ENCODE data around the gene KCTD1. TPM values are rescaled to one million over a fixed set of nuclear protein-coding genes. Genes with fewer than 3 reads are reported as not detected.

KCTD1 gene
- polyA plus RNA-seq, 1 of the 3 experiments (the other 2 are of a cell fraction), result 12.8 TPM

DNA sequence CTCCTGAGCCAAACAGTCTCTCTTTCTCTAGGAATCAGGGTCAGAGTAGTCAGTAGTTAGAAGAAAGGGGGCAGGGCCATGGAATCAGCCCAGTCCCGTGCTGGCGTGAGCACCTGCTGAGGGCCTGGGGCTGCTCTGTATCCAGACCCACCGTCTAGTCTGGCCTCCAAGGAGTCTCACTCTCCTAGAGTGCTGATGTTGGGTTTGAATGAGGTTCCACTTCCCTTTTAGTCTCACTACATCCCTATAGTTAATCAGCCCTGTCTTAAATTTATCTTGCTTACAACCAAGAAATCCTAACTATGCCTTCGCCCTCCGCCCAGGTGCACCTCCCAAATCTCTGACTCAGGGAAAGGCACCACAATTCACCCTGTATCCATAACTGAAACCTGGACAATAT, 13.4 kb upstream of the KCTD1 start:
- Histone ChIP-seq H3K4me2 (no peak overlapping the region), H3K36me3 (replicated peaks in 1 of 2; ENCODE audit: control insufficient read depth in 1 of 2, insufficient read depth in 2 of 2, low read length in 1 of 2) (no peaks in the 10 kb centered on the region), H3F3A (replicated peaks; ENCODE audit: insufficient read depth) (no peaks in the 10 kb centered on the region), H3K27me3 (ENCODE audit: insufficient read depth) (no peaks in the 10 kb centered on the region), H3K9ac (no peak overlapping the region), H4K20me1 (ENCODE audit: insufficient read depth) (no peaks in the 10 kb centered on the region), H3K4me1 (ENCODE audit: control insufficient read depth in 1 of 2, insufficient read depth in 2 of 2, low read depth in 1 of 2, low read length in 1 of 2) (no peaks in the 10 kb centered on the region), H3K9me2 (no peaks in the 10 kb centered on the region), H3K27ac (ENCODE audit: low read depth in 2 of 2, low read length in 1 of 2) (no peak overlapping the region), H3K9me3 (no peaks in the 10 kb centered on the region), H3K79me2 (ENCODE audit: insufficient read depth) (no peaks in the 10 kb centered on the region), H3K4me3 (ENCODE audit: low read depth in 2 of 2, low read length in 1 of 2) (no peak overlapping the region), H2AFZ (ENCODE audit: low read depth) (no peak overlapping the region)
- POLR2A ChIA-PET, result no interaction called here
- 79% methylated on average over 5 of the region's 5 CpGs for WGBS (ENCODE audit: low lambda C conversion rate)
- CTCF ChIA-PET, result no interaction called here
- DNase-seq, result no peak
- no peak for TF ChIP-seq TAF1 (IDR thresholded peaks at IDR 0.05; ENCODE audit: borderline replicate concordance, low read depth, low read length)
- no peak for TF ChIP-seq MEF2A (IDR thresholded peaks at IDR 0.05; ENCODE audit: borderline replicate concordance, low read depth)
- TF ChIP-seq CHD2 (IDR thresholded peaks at IDR 0.05; ENCODE audit: low read length, partially characterized antibody), result no peak
- no peak for TF ChIP-seq FOSL2 (IDR thresholded peaks at IDR 0.05; ENCODE audit: borderline replicate concordance, low read depth)
- no peak for TF ChIP-seq YY1 (IDR thresholded peaks at IDR 0.05; ENCODE audit: low read depth)
- no peak for TF ChIP-seq TCF12 (IDR thresholded peaks at IDR 0.05)
- TF ChIP-seq MXI1 (IDR thresholded peaks at IDR 0.05; ENCODE audit: low read depth, low read length), result no peak

GRCh38 chr18:26556573-26556972, 8.2 kb upstream of the KCTD1 start:
- CTCF ChIA-PET, result interaction anchor here (1.5 kb wide), 1 partner anchor 9 kb away, joined by 3 read pairs; no protein-coding TSS in a partner anchor
- Histone ChIP-seq H3K9me2 (no peaks in the 10 kb centered on the region), H3K36me3 (replicated peaks in 1 of 2; ENCODE audit: control insufficient read depth in 1 of 2, insufficient read depth in 2 of 2, low read length in 1 of 2) (no peaks in the 10 kb centered on the region), H3K4me3 (ENCODE audit: low read depth in 2 of 2, low read length in 1 of 2) (no peak overlapping the region), H3K27ac (ENCODE audit: low read depth in 2 of 2, low read length in 1 of 2) (no peak overlapping the region; a peak in 1 of 4 replicates), H3K9me3 (no peaks in the 10 kb centered on the region), H4K20me1 (ENCODE audit: insufficient read depth) (no peaks in the 10 kb centered on the region), H2AFZ (ENCODE audit: low read depth) (no peak overlapping the region), H3K4me1 (ENCODE audit: control insufficient read depth in 1 of 2, insufficient read depth in 2 of 2, low read depth in 1 of 2, low read length in 1 of 2) (no peaks in the 10 kb centered on the region; a peak in 2 of 4 replicates), H3F3A (replicated peaks; ENCODE audit: insufficient read depth) (no peaks in the 10 kb centered on the region), H3K4me2 (no peak overlapping the region), H3K79me2 (ENCODE audit: insufficient read depth) (no peaks in the 10 kb centered on the region), H3K9ac (no peak overlapping the region), H3K27me3 (ENCODE audit: insufficient read depth) (no peaks in the 10 kb centered on the region)
- POLR2A ChIA-PET, result no interaction called here
- TF ChIP-seq SIN3A (IDR thresholded peaks at IDR 0.05; ENCODE audit: borderline replicate concordance, low read depth, low read length), result no peak
- no peak for TF ChIP-seq RCOR1 (IDR thresholded peaks at IDR 0.05; ENCODE audit: low read length)
- TF ChIP-seq EP300 (IDR thresholded peaks at IDR 0.05; ENCODE audit: borderline replicate concordance in 1 of 2, low read depth in 1 of 2, low read length in 1 of 2), result no peak
- TF ChIP-seq FOXM1 (IDR thresholded peaks at IDR 0.05; ENCODE audit: low read depth), result no peak
- TF ChIP-seq, protein P1, sequence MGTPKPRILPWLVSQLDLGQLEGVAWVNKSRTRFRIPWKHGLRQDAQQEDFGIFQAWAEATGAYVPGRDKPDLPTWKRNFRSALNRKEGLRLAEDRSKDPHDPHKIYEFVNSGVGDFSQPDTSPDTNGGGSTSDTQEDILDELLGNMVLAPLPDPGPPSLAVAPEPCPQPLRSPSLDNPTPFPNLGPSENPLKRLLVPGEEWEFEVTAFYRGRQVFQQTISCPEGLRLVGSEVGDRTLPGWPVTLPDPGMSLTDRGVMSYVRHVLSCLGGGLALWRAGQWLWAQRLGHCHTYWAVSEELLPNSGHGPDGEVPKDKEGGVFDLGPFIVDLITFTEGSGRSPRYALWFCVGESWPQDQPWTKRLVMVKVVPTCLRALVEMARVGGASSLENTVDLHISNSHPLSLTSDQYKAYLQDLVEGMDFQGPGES (IDR thresholded peaks at IDR 0.05; ENCODE audit: low read depth, low read length), result no peak
- TF ChIP-seq REST (IDR thresholded peaks at IDR 0.05; ENCODE audit: low read depth, low read length), result no peak
- TF ChIP-seq, protein P2, sequence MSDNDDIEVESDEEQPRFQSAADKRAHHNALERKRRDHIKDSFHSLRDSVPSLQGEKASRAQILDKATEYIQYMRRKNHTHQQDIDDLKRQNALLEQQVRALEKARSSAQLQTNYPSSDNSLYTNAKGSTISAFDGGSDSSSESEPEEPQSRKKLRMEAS (IDR thresholded peaks at IDR 0.05; ENCODE audit: low read depth), result no peak
- TF ChIP-seq YY1 (IDR thresholded peaks at IDR 0.05; ENCODE audit: low read depth), result no peak
- TF ChIP-seq RXRA (IDR thresholded peaks at IDR 0.05; ENCODE audit: borderline replicate concordance, low read depth), result no peak
- no peak for DNase-seq
- WGBS (ENCODE audit: low lambda C conversion rate), result 83% methylated on average over 3 of the region's 3 CpGs
